Measurements from ENCODE around the gene KLRK1. TPM values are rescaled to one million over a fixed set of nuclear protein-coding genes. Genes with fewer than 3 reads are reported as not detected.
A peak's percentile ranks its signal among the peaks of the same experiment; 100 is the strongest.
"Not testable (repeated sequence)": the region's sequence is repeated elsewhere in the genome, so short reads cannot be mapped to it uniquely, and the experiment has no call there.

KLRK1 gene
- polyA plus RNA-seq, 4 donors, result 3.3 to 5.9 (median 3.4) TPM; not detected in 1

DNA sequence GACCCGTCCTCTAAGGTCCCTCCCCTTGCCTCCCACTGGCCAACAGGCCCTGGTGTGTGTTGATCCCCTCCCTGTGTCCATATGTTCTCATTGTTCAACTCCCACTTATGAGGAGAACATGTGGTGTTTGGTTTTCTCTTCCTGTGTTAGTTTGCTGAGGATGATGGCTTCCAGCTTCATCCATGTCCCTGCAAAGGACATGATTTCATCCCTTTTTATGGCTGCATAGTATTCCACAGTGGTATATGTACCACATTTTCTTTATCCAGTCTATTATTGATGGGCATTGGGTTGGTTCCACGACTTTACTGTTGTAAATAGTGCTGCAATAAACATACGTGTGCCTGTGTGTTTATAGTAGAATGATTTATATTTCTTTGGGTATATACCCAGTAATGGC lies 38.4 kb downstream of the KLRK1 start:
- DNase-seq; H3K4me3 ChIP-seq (ENCODE audit: low read depth in 1 of 3, low read length in 3 of 3); H3K9me3 ChIP-seq (ENCODE audit: control insufficient read depth in 2 of 2, insufficient read depth in 1 of 2, low read depth in 1 of 2, low read length in 1 of 2); H3K27me3 ChIP-seq (ENCODE audit: control insufficient read depth in 3 of 3, insufficient read depth in 3 of 3, low read length in 3 of 3); H3K27ac ChIP-seq (ENCODE audit: low read depth in 1 of 3, low read length in 2 of 3); FAIRE-seq; H3K36me3 ChIP-seq (ENCODE audit: control insufficient read depth in 3 of 3, insufficient read depth in 2 of 3, low read depth in 1 of 3, low read length in 3 of 3); H3K4me1 ChIP-seq (ENCODE audit: control insufficient read depth in 3 of 3, insufficient read depth in 2 of 3, low read depth in 1 of 3, low read length in 2 of 3): not testable (repeated sequence)
- WGBS, 3 donors, result 39 to 61% (median 40%) methylated on average over 3 of the region's 3 CpGs

DNA sequence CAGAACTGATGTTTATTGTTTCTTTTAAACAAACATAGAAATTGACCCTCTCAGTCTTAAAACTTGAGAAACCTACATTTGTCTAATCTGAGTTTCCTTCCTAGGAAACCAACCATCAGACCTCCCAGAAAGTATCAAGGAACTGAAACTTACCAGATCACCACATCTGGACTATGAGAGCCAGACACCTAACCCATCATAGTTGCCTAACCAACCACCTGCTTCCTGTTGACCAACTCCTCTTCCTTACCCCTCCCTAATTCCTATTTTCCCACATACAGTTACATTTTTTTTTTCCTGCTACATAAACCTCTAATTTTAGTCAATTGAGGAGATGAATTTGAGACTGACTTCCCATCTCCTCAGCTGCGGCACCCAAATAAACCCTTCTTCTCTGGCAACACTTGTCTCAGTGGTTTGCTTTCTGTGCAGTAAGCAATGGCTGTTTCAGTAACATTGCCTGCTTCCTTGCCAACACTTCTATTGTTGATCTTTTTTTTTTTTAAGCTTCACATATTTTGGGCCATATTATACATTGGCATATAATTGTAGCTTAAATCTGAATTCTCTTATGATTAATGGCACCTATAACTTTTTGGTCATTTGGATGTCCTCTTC lies 47.8 kb downstream of the KLRK1 start:
- Histone ChIP-seq H3K27me3 (ENCODE audit: control insufficient read depth in 3 of 3, insufficient read depth in 3 of 3, low read length in 3 of 3) (no peaks in the 10 kb centered on the region), H3K9me3 (ENCODE audit: control insufficient read depth in 2 of 2, insufficient read depth in 1 of 2, low read depth in 1 of 2, low read length in 1 of 2) (no peaks in the 10 kb centered on the region), H3K4me3 (ENCODE audit: low read depth in 1 of 3, low read length in 3 of 3) (no peak overlapping the region), H3K4me1 (ENCODE audit: control insufficient read depth in 3 of 3, insufficient read depth in 2 of 3, low read depth in 1 of 3, low read length in 2 of 3) (no peaks in the 10 kb centered on the region), H3K36me3 (ENCODE audit: control insufficient read depth in 3 of 3, insufficient read depth in 2 of 3, low read depth in 1 of 3, low read length in 3 of 3) (no peaks in the 10 kb centered on the region), H3K27ac (ENCODE audit: low read depth in 1 of 3, low read length in 2 of 3) (no peak overlapping the region)
- FAIRE-seq (no peak), DNase-seq (no peak)
- 83 to 96% (median 96%) methylated on average over 1 of the region's 1 CpG for WGBS, 3 donors

DNA sequence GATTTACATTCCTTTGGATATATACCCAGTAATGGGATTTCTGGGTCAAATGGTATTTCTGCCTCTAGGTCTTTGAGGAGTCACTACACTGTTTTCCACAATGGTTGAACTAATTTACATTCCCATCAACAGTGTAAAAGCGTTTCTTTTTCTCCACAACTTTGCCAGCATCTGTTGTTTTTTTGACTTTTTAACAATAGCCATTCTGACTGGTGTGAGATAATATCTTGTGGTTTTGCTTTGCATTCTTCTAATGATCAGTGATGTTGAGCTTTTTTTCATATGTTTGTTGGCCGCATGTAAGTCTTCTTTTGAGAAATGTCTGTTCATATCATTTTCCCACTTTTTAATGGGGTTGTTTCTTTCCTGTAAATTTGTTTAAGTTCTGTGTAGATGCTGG lies 48.9 kb downstream of the KLRK1 start:
- H3K9me3 ChIP-seq (ENCODE audit: control insufficient read depth in 2 of 2, insufficient read depth in 1 of 2, low read depth in 1 of 2, low read length in 1 of 2); H3K4me1 ChIP-seq (ENCODE audit: control insufficient read depth in 3 of 3, insufficient read depth in 2 of 3, low read depth in 1 of 3, low read length in 2 of 3); H3K27me3 ChIP-seq (ENCODE audit: control insufficient read depth in 3 of 3, insufficient read depth in 3 of 3, low read length in 3 of 3); H3K36me3 ChIP-seq (ENCODE audit: control insufficient read depth in 3 of 3, insufficient read depth in 2 of 3, low read depth in 1 of 3, low read length in 3 of 3); H3K4me3 ChIP-seq (ENCODE audit: low read depth in 1 of 3, low read length in 3 of 3); DNase-seq; H3K27ac ChIP-seq (ENCODE audit: low read depth in 1 of 3, low read length in 2 of 3); FAIRE-seq: not testable (repeated sequence)
- 79 to 90% (median 88%) methylated on average over 2 of the region's 2 CpGs for WGBS, 3 donors

DNA sequence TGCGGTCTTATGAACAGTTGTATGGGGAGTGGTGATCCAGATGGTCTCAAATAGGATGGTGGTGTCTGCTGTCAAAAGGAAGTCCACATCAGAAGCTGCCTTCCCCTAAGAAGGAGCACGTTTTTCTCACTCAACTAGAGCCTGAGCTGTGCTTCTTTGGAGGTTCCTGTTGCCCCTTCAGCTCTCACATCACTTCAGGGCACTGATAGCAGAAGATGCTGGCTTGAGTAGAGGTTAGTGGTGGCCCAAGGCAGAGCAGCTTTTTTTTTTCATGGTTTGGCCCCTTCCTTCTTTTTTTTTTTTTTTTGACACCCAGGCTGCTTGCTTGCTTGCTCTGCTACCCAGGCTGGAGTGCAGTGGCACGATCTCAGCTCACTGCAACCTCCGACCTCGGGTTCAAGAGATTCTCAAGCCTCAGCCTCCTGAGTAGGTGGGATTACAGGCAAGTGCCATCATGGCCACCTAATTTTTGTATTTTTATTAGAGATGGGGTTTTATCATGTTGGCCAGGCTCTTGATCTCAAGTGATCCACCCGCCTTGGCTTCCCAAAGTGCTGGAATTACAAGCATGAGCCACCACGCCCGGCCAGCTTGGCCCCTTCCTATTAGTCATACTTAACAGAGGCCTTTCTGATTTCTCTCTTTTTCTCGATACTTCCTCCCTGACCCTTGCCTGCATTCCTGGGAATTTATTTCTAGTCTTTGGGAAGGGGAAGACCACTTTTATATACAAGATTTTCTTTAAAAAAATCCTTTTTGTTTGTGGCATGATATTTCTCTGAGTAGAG lies 50.6 kb downstream of the KLRK1 start:
- WGBS, 3 donors, result 67 to 72% (median 71%) methylated on average over 9 of the region's 9 CpGs
- Histone ChIP-seq H3K36me3 (ENCODE audit: control insufficient read depth in 3 of 3, insufficient read depth in 2 of 3, low read depth in 1 of 3, low read length in 3 of 3) (no peaks in the 10 kb centered on the region), H3K27ac (ENCODE audit: low read depth in 1 of 3, low read length in 2 of 3) (no peak overlapping the region), H3K27me3 (ENCODE audit: control insufficient read depth in 3 of 3, insufficient read depth in 3 of 3, low read length in 3 of 3) (no peaks in the 10 kb centered on the region), H3K4me1 (ENCODE audit: control insufficient read depth in 3 of 3, insufficient read depth in 2 of 3, low read depth in 1 of 3, low read length in 2 of 3) (no peaks in the 10 kb centered on the region), H3K4me3 (ENCODE audit: low read depth in 1 of 3, low read length in 3 of 3) (no peak overlapping the region), H3K9me3 (ENCODE audit: control insufficient read depth in 2 of 2, insufficient read depth in 1 of 2, low read depth in 1 of 2, low read length in 1 of 2) (no peaks in the 10 kb centered on the region)
- DNase-seq, result no peak
- no peak for FAIRE-seq

DNA sequence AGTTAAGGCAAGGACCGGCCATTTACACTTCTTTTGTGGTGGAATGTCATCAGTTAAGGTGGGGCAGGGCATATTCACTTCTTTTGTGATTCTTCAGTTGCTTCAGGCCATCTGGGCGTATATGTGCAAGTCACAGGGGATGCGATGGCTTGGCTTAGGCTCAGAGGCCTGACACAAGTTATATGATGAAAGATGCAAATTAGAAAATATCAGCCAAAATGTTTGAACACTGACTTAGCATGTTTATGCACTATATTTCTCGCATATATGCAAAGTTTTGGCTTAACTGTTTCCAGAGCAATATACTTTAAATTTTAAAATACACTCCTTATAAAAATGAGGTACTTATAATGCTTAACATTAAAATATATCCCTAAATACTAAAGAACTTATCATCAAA lies 51.4 kb downstream of the KLRK1 start:
- not testable (repeated sequence) for H3K4me3 ChIP-seq (ENCODE audit: low read depth in 1 of 3, low read length in 3 of 3); H3K27ac ChIP-seq (ENCODE audit: low read depth in 1 of 3, low read length in 2 of 3); H3K4me1 ChIP-seq (ENCODE audit: control insufficient read depth in 3 of 3, insufficient read depth in 2 of 3, low read depth in 1 of 3, low read length in 2 of 3); H3K9me3 ChIP-seq (ENCODE audit: control insufficient read depth in 2 of 2, insufficient read depth in 1 of 2, low read depth in 1 of 2, low read length in 1 of 2); FAIRE-seq; H3K36me3 ChIP-seq (ENCODE audit: control insufficient read depth in 3 of 3, insufficient read depth in 2 of 3, low read depth in 1 of 3, low read length in 3 of 3); DNase-seq; H3K27me3 ChIP-seq (ENCODE audit: control insufficient read depth in 3 of 3, insufficient read depth in 3 of 3, low read length in 3 of 3)
- 82 to 91% (median 87%) methylated on average over 3 to 4 of the region's 4 CpGs for WGBS, 3 donors

DNA sequence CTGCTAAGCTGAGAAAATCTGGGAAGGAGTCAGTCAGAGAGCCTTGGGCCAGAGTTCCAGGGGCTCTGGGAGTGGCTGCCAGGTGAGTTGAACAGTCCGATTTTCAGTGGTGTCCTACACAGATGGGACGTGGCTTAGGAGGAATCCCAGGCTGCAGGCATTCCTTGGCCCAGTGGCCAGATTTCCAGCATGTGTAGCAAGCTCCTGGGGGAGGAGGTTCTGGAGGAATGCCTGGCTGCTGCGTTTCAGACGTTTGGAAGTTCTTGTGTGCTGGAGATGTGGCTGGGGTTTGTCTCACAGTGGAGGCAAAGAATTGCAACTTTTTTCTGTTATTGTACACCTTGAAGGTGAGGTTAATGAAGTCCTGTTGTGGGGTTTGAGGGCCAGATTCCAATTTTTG lies 53.6 kb downstream of the KLRK1 start:
- not testable (repeated sequence) for H3K36me3 ChIP-seq (ENCODE audit: control insufficient read depth in 3 of 3, insufficient read depth in 2 of 3, low read depth in 1 of 3, low read length in 3 of 3); H3K27me3 ChIP-seq (ENCODE audit: control insufficient read depth in 3 of 3, insufficient read depth in 3 of 3, low read length in 3 of 3); DNase-seq; H3K4me1 ChIP-seq (ENCODE audit: control insufficient read depth in 3 of 3, insufficient read depth in 2 of 3, low read depth in 1 of 3, low read length in 2 of 3); H3K9me3 ChIP-seq (ENCODE audit: control insufficient read depth in 2 of 2, insufficient read depth in 1 of 2, low read depth in 1 of 2, low read length in 1 of 2); H3K4me3 ChIP-seq (ENCODE audit: low read depth in 1 of 3, low read length in 3 of 3); FAIRE-seq; H3K27ac ChIP-seq (ENCODE audit: low read depth in 1 of 3, low read length in 2 of 3)
- 59 to 65% (median 64%) methylated on average over 4 of the region's 4 CpGs for WGBS, 3 donors

DNA sequence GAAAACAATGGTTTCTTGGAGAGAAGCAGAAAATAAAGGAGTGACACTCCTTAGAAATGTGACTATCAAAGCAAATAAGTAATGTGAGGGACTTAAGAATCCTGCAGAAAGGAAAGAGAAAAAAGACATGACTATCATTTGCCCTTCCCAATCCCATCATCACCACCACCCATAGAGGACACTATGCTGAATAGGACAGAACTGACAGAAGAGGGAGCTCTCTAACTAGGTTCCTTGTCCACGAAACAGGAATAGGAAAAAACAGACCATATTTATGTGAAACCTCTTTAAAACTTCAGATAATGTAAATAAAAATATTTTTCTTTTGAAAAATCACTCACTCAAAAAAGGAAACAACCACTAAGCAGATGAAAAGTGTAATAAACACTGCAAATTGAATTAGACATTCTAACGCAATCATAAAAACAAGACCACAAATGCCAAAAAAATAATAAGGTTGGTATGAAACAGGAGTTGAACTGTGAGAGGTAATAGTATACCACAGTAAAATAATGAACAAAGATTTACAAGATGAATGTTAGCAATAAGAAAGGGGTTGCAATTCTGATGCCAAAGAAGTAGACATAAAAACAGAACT lies 58.1 kb downstream of the KLRK1 start:
- no peaks in the 10 kb centered on the region for H3K9me3 ChIP-seq (ENCODE audit: control insufficient read depth in 2 of 2, insufficient read depth in 1 of 2, low read depth in 1 of 2, low read length in 1 of 2)
- DNase-seq, result peak; percentile 53 to 56
- H3K4me1 ChIP-seq (ENCODE audit: control insufficient read depth in 3 of 3, insufficient read depth in 2 of 3, low read depth in 1 of 3, low read length in 2 of 3), result no peaks in the 10 kb centered on the region
- peak; percentile 61 for FAIRE-seq
- no peaks in the 10 kb centered on the region for H3K27me3 ChIP-seq (ENCODE audit: control insufficient read depth in 3 of 3, insufficient read depth in 3 of 3, low read length in 3 of 3)
- H3K36me3 ChIP-seq (ENCODE audit: control insufficient read depth in 3 of 3, insufficient read depth in 2 of 3, low read depth in 1 of 3, low read length in 3 of 3), result no peaks in the 10 kb centered on the region
- 30 to 43% (median 40%) methylated on average over 2 of the region's 2 CpGs for WGBS, 3 donors
- no peak overlapping the region for H3K4me3 ChIP-seq (ENCODE audit: low read depth in 1 of 3, low read length in 3 of 3)
- H3K27ac ChIP-seq (ENCODE audit: low read depth in 1 of 3, low read length in 2 of 3), result no peak overlapping the region

DNA sequence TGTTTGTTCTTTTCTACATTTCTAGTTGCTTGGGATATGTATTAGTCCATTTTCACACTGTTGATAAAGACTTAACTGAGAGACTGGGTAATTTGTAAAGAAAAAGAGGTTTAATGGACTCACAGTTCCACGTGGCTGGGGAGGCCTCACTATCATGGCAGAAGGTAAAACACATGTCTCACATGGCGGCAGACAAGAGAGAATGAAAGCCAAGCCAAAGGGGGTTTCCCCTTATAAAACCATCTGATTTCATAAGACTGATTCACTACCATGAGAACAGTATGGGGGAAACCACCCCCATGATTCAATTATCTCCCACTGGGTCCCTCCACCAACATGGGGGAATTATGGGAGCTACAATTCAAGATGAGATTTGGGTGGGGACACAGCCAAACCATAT lies 61.1 kb downstream of the KLRK1 start:
- WGBS, 3 donors, result 48 to 62% (median 53%) methylated on average over 2 of the region's 2 CpGs

More for the DNA sequence above, 61.1 kb downstream of the KLRK1 start:
- not testable (repeated sequence) for H3K36me3 ChIP-seq (ENCODE audit: control insufficient read depth in 3 of 3, insufficient read depth in 2 of 3, low read depth in 1 of 3, low read length in 3 of 3); H3K4me1 ChIP-seq (ENCODE audit: control insufficient read depth in 3 of 3, insufficient read depth in 2 of 3, low read depth in 1 of 3, low read length in 2 of 3); H3K4me3 ChIP-seq (ENCODE audit: low read depth in 1 of 3, low read length in 3 of 3); H3K27ac ChIP-seq (ENCODE audit: low read depth in 1 of 3, low read length in 2 of 3); H3K27me3 ChIP-seq (ENCODE audit: control insufficient read depth in 3 of 3, insufficient read depth in 3 of 3, low read length in 3 of 3); DNase-seq; FAIRE-seq; H3K9me3 ChIP-seq (ENCODE audit: control insufficient read depth in 2 of 2, insufficient read depth in 1 of 2, low read depth in 1 of 2, low read length in 1 of 2)

All from small intestine (tissue), 7 donors.